Memory B cell (primary cell): Measurements from ENCODE around the gene TCF7.

ENCODE experiments used
- ATAC-seq: fragments of 150-1000 bp; cut with Tn5 transposase; 2 replicates; pipeline ENCODE4 v1.10.0; 2021; ENCODE audit warnings: low read depth, mild to moderate bottlenecking, moderate library complexity
- DNase-seq, 2 donors: peaks; one replicate each; pipeline ENCODE4 v3.0.0; 2022; ENCODE audit warnings: low spot score in 2 of 2
- H3K27ac Mint-ChIP-seq: one replicate; pipeline ENCODE4 v1.8.0; 2022; ENCODE audit warnings: mild to moderate bottlenecking, moderate library complexity, mixed read lengths
- H3K27me3 Mint-ChIP-seq: one replicate; pipeline ENCODE4 v1.8.0; 2022; ENCODE audit warnings: mixed read lengths
- H3K36me3 Mint-ChIP-seq: one replicate; pipeline ENCODE4 v1.8.0; 2022; ENCODE audit warnings: mild to moderate bottlenecking, mixed read lengths
- H3K4me1 Mint-ChIP-seq: one replicate; pipeline ENCODE4 v1.8.0; 2022; ENCODE audit warnings: mixed read lengths
- H3K4me3 Mint-ChIP-seq: one replicate; pipeline ENCODE4 v1.8.0; 2022; ENCODE audit warnings: mild to moderate bottlenecking, moderate library complexity, mixed read lengths
- H3K9me3 Mint-ChIP-seq: one replicate; pipeline ENCODE4 v1.8.0; 2022; ENCODE audit warnings: mixed read lengths

TCF7 gene

DNA sequence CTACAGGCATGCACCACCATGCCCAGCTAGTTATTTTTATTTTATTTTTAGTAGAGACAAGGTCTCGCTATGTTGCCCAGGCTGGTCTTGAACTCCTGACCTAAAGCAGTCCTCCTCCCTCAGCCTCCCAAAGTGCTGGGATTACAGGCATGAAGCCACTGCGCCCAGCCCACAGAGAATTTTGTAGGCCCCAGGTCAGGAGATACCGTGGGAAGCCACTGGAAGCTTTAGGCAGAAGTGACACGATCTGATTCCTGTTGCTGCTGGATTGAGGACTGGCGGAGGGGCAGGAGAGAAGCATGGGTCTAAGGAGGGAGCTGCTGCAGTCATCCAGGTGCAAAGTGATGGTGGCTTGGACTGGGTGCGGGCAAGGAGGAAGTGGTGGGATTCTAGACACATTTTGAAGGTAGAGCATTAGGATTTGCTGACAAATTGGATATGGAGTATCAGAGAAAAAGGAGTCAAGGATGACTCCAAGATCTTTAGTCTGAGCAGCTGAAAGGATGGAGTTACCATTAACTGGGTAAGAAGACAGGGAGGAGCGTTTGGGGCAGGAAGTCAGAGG, 20.7 kb downstream of the TCF7 start:
- peaks cover 53% of the 10 kb centered on the region for H3K4me1 Mint-ChIP-seq
- H3K27me3 Mint-ChIP-seq = no peaks in the 10 kb centered on the region
- ATAC-seq (no peak), DNase-seq (no peak)
- peaks cover 18% of the 10 kb centered on the region for H3K36me3 Mint-ChIP-seq
- H3K27ac Mint-ChIP-seq = peak overlapping the region; percentile 98
- peak overlapping the region; percentile 1 for H3K4me3 Mint-ChIP-seq
- no peaks in the 10 kb centered on the region for H3K9me3 Mint-ChIP-seq

GRCh38 chr5:134136221-134136631, 21.7 kb downstream of the TCF7 start:
- Mint-ChIP-seq H3K36me3 (peaks cover 14% of the 10 kb centered on the region), H3K4me3 (no peak overlapping the region), H3K9me3 (no peaks in the 10 kb centered on the region)

GRCh38 chr5:134136771-134137170, 22.3 kb downstream of the TCF7 start:
- H3K9me3 Mint-ChIP-seq = no peaks in the 10 kb centered on the region
- H3K36me3 Mint-ChIP-seq = peaks cover 15% of the 10 kb centered on the region
- ATAC-seq (no peak), DNase-seq (no peak)
- peaks cover 50% of the 10 kb centered on the region for H3K4me1 Mint-ChIP-seq
- H3K27me3 Mint-ChIP-seq = no peaks in the 10 kb centered on the region
- peak overlapping the region; percentile 98 for H3K27ac Mint-ChIP-seq
- no peak overlapping the region for H3K4me3 Mint-ChIP-seq

More at GRCh38 chr5:134136221-134136631, 21.7 kb downstream of the TCF7 start:
- Mint-ChIP-seq H3K4me1 (peaks cover 54% of the 10 kb centered on the region), H3K27ac (peak overlapping the region; percentile 98), H3K27me3 (no peaks in the 10 kb centered on the region)
- ATAC-seq (no peak), DNase-seq (no peak)

GRCh38 chr5:134138416-134139376, 24.2 kb downstream of the TCF7 start:
- H3K9me3 Mint-ChIP-seq = no peaks in the 10 kb centered on the region
- ATAC-seq (no peak), DNase-seq (peak in 1 of 2 donors; percentile 13)
- peaks cover 15% of the 10 kb centered on the region for H3K36me3 Mint-ChIP-seq
- H3K27me3 Mint-ChIP-seq = no peaks in the 10 kb centered on the region
- no peak overlapping the region for H3K4me3 Mint-ChIP-seq
- H3K4me1 Mint-ChIP-seq = peaks cover 38% of the 10 kb centered on the region
- peak overlapping the region; percentile 98 for H3K27ac Mint-ChIP-seq

DNA sequence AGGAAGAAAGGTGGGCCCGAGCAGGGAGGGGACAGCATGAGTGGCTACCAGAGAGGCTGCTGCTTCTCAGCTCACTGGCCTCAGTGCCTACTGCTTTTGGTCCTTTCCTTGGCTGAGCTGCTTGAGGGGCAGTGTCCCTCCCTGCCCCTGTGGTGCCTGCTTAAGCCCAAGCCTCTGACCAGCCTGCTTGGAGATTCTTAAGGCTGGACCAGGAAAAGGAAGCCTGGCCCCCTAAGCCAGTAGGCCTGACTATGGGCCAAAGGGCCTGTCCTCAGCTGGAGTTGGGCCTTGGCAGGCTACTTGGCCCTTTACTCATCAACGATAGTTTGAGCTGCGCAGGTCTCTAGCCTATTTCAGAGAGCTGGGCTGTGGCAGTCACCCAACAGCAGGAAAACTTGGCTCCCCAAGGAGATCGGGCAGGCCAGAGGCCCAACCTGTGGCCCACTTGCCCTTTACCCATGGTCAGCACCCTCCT, 24.9 kb downstream of the TCF7 start:
- ATAC-seq (no peak), DNase-seq (peak in 1 of 2 donors; percentile 10)
- Mint-ChIP-seq H3K9me3 (no peaks in the 10 kb centered on the region), H3K4me3 (no peak overlapping the region), H3K27ac (peak overlapping the region; percentile 98), H3K27me3 (no peaks in the 10 kb centered on the region), H3K36me3 (peaks cover 15% of the 10 kb centered on the region), H3K4me1 (peaks cover 38% of the 10 kb centered on the region)

- Mint-ChIP-seq H3K27me3 (no peaks in the 10 kb centered on the region), H3K9me3 (no peaks in the 10 kb centered on the region), H3K4me3 (no peak overlapping the region), H3K4me1 (peaks cover 38% of the 10 kb centered on the region), H3K36me3 (peaks cover 17% of the 10 kb centered on the region), H3K27ac (peak overlapping the region; percentile 98)
- ATAC-seq (no peak), DNase-seq (peak in 1 of 2 donors; percentile 10)
Measured at GRCh38 chr5:134139891-134140469, 25.5 kb downstream of the TCF7 start.

DNA sequence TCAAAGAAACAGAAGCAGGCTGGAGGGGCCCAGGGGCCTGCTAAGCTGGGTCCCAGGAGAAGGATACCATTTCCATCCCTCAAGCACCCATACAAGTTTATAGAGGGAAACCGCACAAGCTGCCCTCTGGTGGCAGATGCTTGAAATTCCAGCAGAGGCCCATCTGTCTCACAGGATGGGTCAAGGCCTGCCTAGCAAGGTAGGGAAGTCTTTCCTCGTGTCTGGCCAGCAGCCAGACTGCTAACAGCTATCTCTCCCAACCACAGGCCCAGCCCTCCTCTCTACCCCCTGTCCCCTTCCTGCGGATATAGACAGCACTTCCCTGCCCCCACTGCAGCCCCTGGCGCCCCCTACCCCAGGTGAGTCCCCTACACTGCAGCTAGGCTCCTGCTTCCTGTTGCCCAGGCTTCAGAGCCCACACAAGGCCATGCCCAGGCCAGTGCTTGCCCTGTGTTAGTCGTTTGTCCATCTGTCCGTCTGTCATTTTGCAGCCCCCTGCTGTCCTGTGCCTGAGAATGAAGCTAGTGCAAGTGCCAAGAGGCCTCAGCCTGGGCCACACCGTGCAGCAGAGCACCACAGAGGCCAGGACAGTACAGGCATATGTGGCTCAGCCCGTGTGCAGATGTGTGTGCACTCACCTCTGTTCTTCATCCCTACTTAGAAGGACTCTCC, 26.2 kb downstream of the TCF7 start:
- Mint-ChIP-seq H3K27me3 (no peaks in the 10 kb centered on the region), H3K9me3 (no peaks in the 10 kb centered on the region), H3K4me1 (peaks cover 34% of the 10 kb centered on the region), H3K4me3 (no peak overlapping the region), H3K27ac (peak overlapping the region; percentile 98), H3K36me3 (peaks cover 11% of the 10 kb centered on the region)
- DNase-seq = peak; percentile 54 to 58
- ATAC-seq = peak; percentile 80

GRCh38 chr5:134141331-134142050, 27.0 kb downstream of the TCF7 start:
- Mint-ChIP-seq H3K36me3 (peaks cover 10% of the 10 kb centered on the region), H3K9me3 (no peaks in the 10 kb centered on the region), H3K27ac (peak overlapping the region; percentile 98), H3K27me3 (no peaks in the 10 kb centered on the region), H3K4me1 (peaks cover 35% of the 10 kb centered on the region), H3K4me3 (no peak overlapping the region)
- ATAC-seq (no peak), DNase-seq (peak in 1 of 2 donors; percentile 11)

DNA sequence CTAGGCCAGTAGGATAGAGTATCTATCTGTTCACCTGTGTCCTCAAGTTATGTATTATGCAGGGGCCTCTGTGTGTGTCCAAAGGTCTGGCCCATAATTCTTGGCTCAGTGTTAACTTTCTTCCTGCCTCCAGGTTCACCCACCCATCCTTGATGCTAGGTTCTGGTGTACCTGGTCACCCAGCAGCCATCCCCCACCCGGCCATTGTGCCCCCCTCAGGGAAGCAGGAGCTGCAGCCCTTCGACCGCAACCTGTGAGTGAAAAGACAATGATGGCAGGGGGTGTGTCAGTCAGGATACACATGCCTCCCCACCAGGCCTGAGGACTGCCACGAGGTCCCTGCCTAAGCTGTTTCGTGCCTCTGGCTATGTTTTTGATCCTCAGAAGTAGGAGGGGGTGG, 27.6 kb downstream of the TCF7 start:
- DNase-seq (no peak), ATAC-seq (no peak)
- H3K36me3 Mint-ChIP-seq = peaks cover 10% of the 10 kb centered on the region
- H3K27me3 Mint-ChIP-seq = no peaks in the 10 kb centered on the region
- H3K9me3 Mint-ChIP-seq = no peaks in the 10 kb centered on the region
- peak overlapping the region; percentile 98 for H3K27ac Mint-ChIP-seq
- no peak overlapping the region for H3K4me3 Mint-ChIP-seq
- peaks cover 31% of the 10 kb centered on the region for H3K4me1 Mint-ChIP-seq

DNA sequence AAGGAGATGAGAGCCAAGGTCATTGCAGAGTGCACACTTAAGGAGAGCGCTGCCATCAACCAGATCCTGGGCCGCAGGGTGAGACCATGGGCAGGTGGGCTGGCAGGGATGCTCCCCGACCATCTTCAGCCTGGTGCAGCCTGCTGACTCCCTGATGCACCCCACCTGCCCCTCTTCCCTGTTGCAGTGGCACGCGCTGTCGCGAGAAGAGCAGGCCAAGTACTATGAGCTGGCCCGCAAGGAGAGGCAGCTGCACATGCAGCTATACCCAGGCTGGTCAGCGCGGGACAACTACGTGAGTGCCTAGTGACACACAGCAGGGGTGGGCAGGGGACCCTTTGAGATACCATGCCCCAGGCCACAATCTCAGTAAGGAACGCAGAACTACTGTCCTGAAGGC, 28.3 kb downstream of the TCF7 start:
- ATAC-seq (no peak), DNase-seq (no peak)
- Mint-ChIP-seq H3K4me3 (no peak overlapping the region), H3K36me3 (peaks cover 11% of the 10 kb centered on the region), H3K27me3 (no peaks in the 10 kb centered on the region), H3K9me3 (no peaks in the 10 kb centered on the region), H3K27ac (no peak overlapping the region), H3K4me1 (peaks cover 29% of the 10 kb centered on the region)

DNA sequence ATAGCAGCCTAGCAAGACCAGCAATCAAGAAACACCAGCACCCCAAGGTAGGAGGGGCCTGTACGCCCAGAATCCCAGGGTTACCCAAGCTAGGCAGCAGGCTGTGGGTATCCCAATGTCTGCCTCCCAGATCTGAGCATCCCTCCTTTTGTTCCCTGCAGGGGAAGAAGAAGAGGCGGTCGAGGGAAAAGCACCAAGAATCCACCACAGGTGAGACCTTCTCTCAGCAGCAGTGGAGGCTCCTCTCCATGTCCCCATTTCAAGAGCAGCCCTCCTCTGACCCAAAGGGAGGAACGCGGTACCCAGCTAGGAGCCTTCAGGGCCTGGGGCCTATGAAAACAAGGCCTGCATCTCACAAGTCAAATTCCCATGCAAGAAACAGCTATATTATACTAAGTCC, 28.9 kb downstream of the TCF7 start:
- DNase-seq = no peak
- peak overlapping the region; percentile 5 for H3K27ac Mint-ChIP-seq
- H3K4me1 Mint-ChIP-seq = peaks cover 26% of the 10 kb centered on the region
- ATAC-seq = no peak
- no peaks in the 10 kb centered on the region for H3K9me3 Mint-ChIP-seq
- H3K4me3 Mint-ChIP-seq = no peak overlapping the region
- H3K27me3 Mint-ChIP-seq = no peaks in the 10 kb centered on the region
- peaks cover 11% of the 10 kb centered on the region for H3K36me3 Mint-ChIP-seq

GRCh38 chr5:134143944-134144941, 29.8 kb downstream of the TCF7 start:
- Mint-ChIP-seq H3K4me3 (no peak overlapping the region), H3K36me3 (peaks cover 11% of the 10 kb centered on the region), H3K27ac (peak overlapping the region; percentile 5), H3K9me3 (no peaks in the 10 kb centered on the region), H3K27me3 (no peaks in the 10 kb centered on the region), H3K4me1 (peaks cover 19% of the 10 kb centered on the region)
- DNase-seq (no peak), ATAC-seq (no peak)
